ENCODE results near the gene ADCY1. TPM values are rescaled to one million over a fixed set of nuclear protein-coding genes. Genes with fewer than 3 reads are reported as not detected.

ADCY1 gene
- total RNA-seq, 1 donor from 2014 or later: 13.7 TPM

GRCh38 chr7:45647967-45648670 lies 74.0 kb downstream of the ADCY1 start:
- no peak for TF ChIP-seq CTCF (conservative IDR thresholded peaks at IDR 0.05)

GRCh38 chr7:45648671-45648995 lies 74.5 kb downstream of the ADCY1 start:
- Mint-ChIP-seq H3K4me1 (no peaks in the 10 kb centered on the region), H3K36me3 (ENCODE audit: low read depth) (peaks cover 7% of the 10 kb centered on the region)

More at GRCh38 chr7:45647967-45648670, 74.0 kb downstream of the ADCY1 start:
- Mint-ChIP-seq H3K9me3 (no peaks in the 10 kb centered on the region), H3K4me3 (no peak overlapping the region), H3K27ac (ENCODE audit: unreplicated experiment) (peak overlapping the region; percentile 35), H3K27me3 (ENCODE audit: low read depth) (no peaks in the 10 kb centered on the region), H3K4me1 (no peaks in the 10 kb centered on the region), H3K36me3 (ENCODE audit: low read depth) (peaks cover 7% of the 10 kb centered on the region)
- DNase-seq (ENCODE audit: low read depth, low spot score): no peak

GRCh38 chr7:45649560-45650346 lies 75.6 kb downstream of the ADCY1 start:
- H3K4me3 Mint-ChIP-seq: no peak overlapping the region
- no peaks in the 10 kb centered on the region for H3K4me1 Mint-ChIP-seq
- H3K27me3 Mint-ChIP-seq (ENCODE audit: low read depth): no peaks in the 10 kb centered on the region
- no peaks in the 10 kb centered on the region for H3K9me3 Mint-ChIP-seq
- no peak for DNase-seq (ENCODE audit: low read depth, low spot score)
- no peak for TF ChIP-seq CTCF (conservative IDR thresholded peaks at IDR 0.05)
- H3K27ac Mint-ChIP-seq (ENCODE audit: unreplicated experiment): no peak overlapping the region
- peaks cover 7% of the 10 kb centered on the region for H3K36me3 Mint-ChIP-seq (ENCODE audit: low read depth)

More at GRCh38 chr7:45648671-45648995, 74.5 kb downstream of the ADCY1 start:
- no peak for TF ChIP-seq CTCF (conservative IDR thresholded peaks at IDR 0.05)
- H3K27me3 Mint-ChIP-seq (ENCODE audit: low read depth): no peaks in the 10 kb centered on the region
- peak overlapping the region; percentile 35 for H3K27ac Mint-ChIP-seq (ENCODE audit: unreplicated experiment)
- H3K9me3 Mint-ChIP-seq: no peaks in the 10 kb centered on the region
- no peak for DNase-seq (ENCODE audit: low read depth, low spot score)
- no peak overlapping the region for H3K4me3 Mint-ChIP-seq

GRCh38 chr7:45650404-45651394 lies 76.5 kb downstream of the ADCY1 start:
- peaks cover 9% of the 10 kb centered on the region for H3K36me3 Mint-ChIP-seq (ENCODE audit: low read depth)
- no peaks in the 10 kb centered on the region for H3K27me3 Mint-ChIP-seq (ENCODE audit: low read depth)
- no peaks in the 10 kb centered on the region for H3K9me3 Mint-ChIP-seq

More at GRCh38 chr7:45650404-45651394, 76.5 kb downstream of the ADCY1 start:
- H3K4me3 Mint-ChIP-seq: no peak overlapping the region
- DNase-seq (ENCODE audit: low read depth, low spot score): no peak
- no peak overlapping the region for H3K27ac Mint-ChIP-seq (ENCODE audit: unreplicated experiment)
- TF ChIP-seq CTCF (conservative IDR thresholded peaks at IDR 0.05): no peak
- H3K4me1 Mint-ChIP-seq: no peaks in the 10 kb centered on the region

All from neural crest cell (in vitro differentiated cells).